GM23248 (cell line): ENCODE measurements around the gene PACS1. TPM values are rescaled to one million over a fixed set of nuclear protein-coding genes. Genes with fewer than 3 reads are reported as not detected.
"Not testable (repeated sequence)": the region's sequence is repeated elsewhere in the genome, so short reads cannot be mapped to it uniquely, and the experiment has no call there.

Experiments
- DNase-seq: peaks from one replicate; pipeline ENCODE4 v3.0.0-alpha.2; 2015
- H2AFZ ChIP-seq: fragments of 200-600 bp; sonication (generic); 2 replicates; pipeline ENCODE4 v1.6.1; 2016; ENCODE audit warnings: antibody characterized with exemption
- H3F3A ChIP-seq: fragments of 200-600 bp; sonication (generic); 2 replicates; pipeline ENCODE4 v1.6.1; 2016; ENCODE audit warnings: mild to moderate bottlenecking, antibody characterized with exemption, mixed run types; ENCODE audit not compliant: insufficient read depth
- H3K27ac ChIP-seq: fragments of 200-600 bp; sonication (generic); 2 replicates; pipeline ENCODE4 v1.5.1; 2016; ENCODE audit warnings: mild to moderate bottlenecking
- H3K27me3 ChIP-seq: fragments of 200-600 bp; sonication (generic); replicated peaks from 2 replicates; pipeline ENCODE4 v1.6.1; 2016; ENCODE audit warnings: mild to moderate bottlenecking; ENCODE audit not compliant: insufficient read depth
- H3K36me3 ChIP-seq: fragments of 200-600 bp; sonication (generic); 2 replicates; pipeline ENCODE4 v1.6.1; 2016; ENCODE audit warnings: low read depth, mild to moderate bottlenecking
- H3K4me1 ChIP-seq: fragments of 200-600 bp; sonication (generic); 2 replicates; pipeline ENCODE4 v1.6.1; 2016; ENCODE audit warnings: mild to moderate bottlenecking; ENCODE audit not compliant: insufficient read depth
- H3K4me2 ChIP-seq: fragments of 200-600 bp; sonication (generic); one replicate; pipeline ENCODE4 v1.6.1; 2016; ENCODE audit warnings: mild to moderate bottlenecking; ENCODE audit not compliant: unreplicated experiment
- H3K4me3 ChIP-seq: fragments of 200-600 bp; sonication (generic); 2 replicates; pipeline ENCODE4 v1.5.1; 2016; ENCODE audit warnings: mild to moderate bottlenecking
- H3K79me2 ChIP-seq: fragments of 200-600 bp; sonication (generic); 2 replicates; pipeline ENCODE4 v1.6.1; 2016; ENCODE audit warnings: mild to moderate bottlenecking; ENCODE audit not compliant: insufficient read depth
- H3K9ac ChIP-seq: fragments of 200-600 bp; sonication (generic); 2 replicates; pipeline ENCODE4 v1.6.1; 2016; ENCODE audit warnings: mild to moderate bottlenecking
- H3K9me2 ChIP-seq: fragments of 200-600 bp; sonication (generic); 2 replicates; pipeline ENCODE4 v1.6.1; 2016; ENCODE audit warnings: mixed run types, mild to moderate bottlenecking, moderate library complexity; ENCODE audit not compliant: insufficient read depth
- H3K9me3 ChIP-seq: fragments of 200-600 bp; sonication (generic); one replicate; pipeline ENCODE4 v1.6.1; 2017; ENCODE audit warnings: low read depth
- H4K20me1 ChIP-seq: fragments of 200-600 bp; sonication (generic); 2 replicates; pipeline ENCODE4 v1.6.0; 2016; ENCODE audit not compliant: insufficient read depth
- EZH2 ChIP-seq: fragments of 200-600 bp; sonication (generic); IDR thresholded peaks from 2 replicates; pipeline ENCODE4 v1.6.1; 2018; ENCODE audit warnings: antibody characterized with exemption, mild to moderate bottlenecking; ENCODE audit not compliant: insufficient read depth, poor library complexity, severe bottlenecking
- EZH2phosphoT487 ChIP-seq: fragments of 200-600 bp; sonication (generic); IDR thresholded peaks from 2 replicates; pipeline ENCODE4 v1.6.1; 2018; ENCODE audit warnings: antibody characterized with exemption, moderate library complexity, mild to moderate bottlenecking, low read depth; ENCODE audit not compliant: insufficient read depth
- WGBS, 2 experiments: methylation state at CpG; one replicate each; pipeline ENCODE4 v1.1.6; 2015 to 2017; ENCODE audit warnings: low lambda C conversion rate in 2 of 2, low coverage in 1 of 2; ENCODE audit errors: missing lambda C conversion rate in 2 of 2; 5-methylcytosine and 5-hydroxymethylcytosine counted together
- in situ Hi-C: fragments of 300-500 bp; cut with MboI; formaldehyde crosslinking; loops from 2 replicates; pipeline ENCODE4 v1.15.0; 2020
- polyA plus RNA-seq: library from polyadenylated mRNA; unstranded; fragments of >200 nt; fragmentation: Nextera tagmentation; extraction: Ambion mirVana; gene quantifications from 2 replicates; pipeline ENCODE4 v1.2.1, GENCODE V29; 2016
- total RNA-seq: library from RNA; depleted of rRNA; stranded (reverse); fragments of >200 nt; shearing (Covaris generic); gene quantifications from 2 replicates; pipeline ENCODE4 v1.2.3, GENCODE V29; 2014

PACS1 gene
- total and polyA plus RNA-seq, 2 experiments from 2014 or later, result 33.2 to 48.9 TPM

DNA sequence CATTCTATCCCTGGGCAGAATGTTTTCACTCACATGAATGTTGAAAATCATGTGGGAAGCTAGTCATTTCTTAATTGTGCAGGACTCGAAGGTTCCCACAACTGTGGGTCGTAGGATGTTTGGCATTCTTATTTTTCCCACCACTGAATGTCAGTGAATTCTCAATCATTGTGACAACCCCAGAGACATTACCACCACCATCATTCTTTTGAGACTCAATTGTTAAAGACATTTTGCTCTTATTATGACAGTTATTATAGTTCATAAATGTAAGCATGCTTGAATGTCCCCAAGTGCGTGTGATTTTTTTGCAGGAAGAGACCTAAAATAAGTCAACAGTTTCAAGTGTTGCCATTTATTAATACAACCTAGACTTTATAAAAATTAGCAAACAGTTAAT is 19.0 kb downstream of the PACS1 start:
- no peak overlapping the region for H3K27ac ChIP-seq
- H3K9me2 ChIP-seq, result no peaks in the 10 kb centered on the region
- peaks cover 17% of the 10 kb centered on the region for H3K4me1 ChIP-seq
- no peaks in the 10 kb centered on the region for H3K9me3 ChIP-seq
- peaks cover 82% of the 10 kb centered on the region for H3K79me2 ChIP-seq
- no peak overlapping the region for H3K4me2 ChIP-seq
- H3F3A ChIP-seq, result peaks cover 10% of the 10 kb centered on the region; the same call in 1 of the 2 replicates
- peaks cover 25% of the 10 kb centered on the region for H4K20me1 ChIP-seq
- no peak for DNase-seq
- 93 to 95% methylated on average over 3 of the region's 3 CpGs for WGBS, 2 experiments
- H3K36me3 ChIP-seq, result no peaks in the 10 kb centered on the region
- TF ChIP-seq EZH2 (no peak), EZH2phosphoT487 (no peak)
- in situ Hi-C loops, result no loop called here
- no peaks in the 10 kb centered on the region for H3K27me3 ChIP-seq
- no peak overlapping the region for H2AFZ ChIP-seq
- H3K9ac ChIP-seq, result no peak overlapping the region
- no peak overlapping the region for H3K4me3 ChIP-seq

DNA sequence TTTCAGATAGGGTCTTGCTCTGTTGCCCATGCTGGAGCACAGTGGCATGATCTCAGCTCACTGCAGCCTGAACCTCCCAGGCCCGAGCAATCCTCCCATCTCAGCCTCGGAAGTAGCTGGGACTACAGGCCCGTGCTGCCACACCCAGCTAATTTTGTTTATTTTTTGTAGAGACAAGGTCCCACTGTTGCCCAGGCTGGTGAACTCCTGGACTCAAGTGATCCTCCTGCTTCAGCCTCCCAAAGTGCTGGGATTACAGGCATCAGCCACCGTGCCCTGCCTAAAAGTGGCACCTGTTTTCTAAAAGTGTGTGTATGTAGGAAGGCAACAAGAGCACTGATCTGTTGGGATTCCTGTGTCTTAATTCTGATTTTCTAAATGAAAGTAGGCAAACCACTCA is 20.2 kb downstream of the PACS1 start:
- Histone ChIP-seq H3K36me3 (no peaks in the 10 kb centered on the region), H3F3A (peaks cover 5% of the 10 kb centered on the region; the same call in 1 of the 2 replicates), H2AFZ (no peak overlapping the region), H3K9me3 (no peaks in the 10 kb centered on the region), H3K27me3 (no peaks in the 10 kb centered on the region), H3K4me1 (peaks cover 5% of the 10 kb centered on the region), H3K4me2 (no peak overlapping the region), H3K4me3 (no peak overlapping the region), H3K9ac (no peak overlapping the region), H3K79me2 (peaks cover 71% of the 10 kb centered on the region), H3K9me2 (no peaks in the 10 kb centered on the region), H3K27ac (no peak overlapping the region), H4K20me1 (peaks cover 20% of the 10 kb centered on the region)
- 99 to 100% methylated on average over 4 of the region's 4 CpGs for WGBS, 2 experiments
- DNase-seq, result no peak
- TF ChIP-seq EZH2 (no peak), EZH2phosphoT487 (no peak)
- in situ Hi-C loops, result no loop called here

DNA sequence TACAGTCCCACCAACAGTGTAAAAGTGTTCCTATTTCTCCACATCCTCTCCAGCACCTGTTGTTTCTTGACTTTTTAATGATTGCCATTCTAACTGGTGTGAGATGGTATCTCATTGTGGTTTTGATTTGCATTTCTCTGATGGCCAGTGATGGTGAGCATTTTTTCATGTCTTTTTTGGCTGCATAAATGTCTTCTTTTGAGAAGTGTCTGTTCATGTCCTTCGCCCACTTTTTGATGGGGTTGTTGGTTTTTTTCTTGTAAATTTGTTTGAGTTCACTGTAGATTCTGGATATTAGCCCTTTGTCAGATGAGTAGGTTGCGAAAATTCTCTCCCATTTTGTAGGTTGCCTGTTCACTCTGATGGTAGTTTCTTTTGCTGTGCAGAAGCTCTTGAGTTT is 22.1 kb downstream of the PACS1 start:
- in situ Hi-C loops, H3K36me3 ChIP-seq, H3K9me3 ChIP-seq, H3K27ac ChIP-seq, H3K9ac ChIP-seq, H3K4me3 ChIP-seq, H3F3A ChIP-seq, DNase-seq, H2AFZ ChIP-seq, H3K27me3 ChIP-seq, H3K4me2 ChIP-seq, H3K4me1 ChIP-seq, H3K9me2 ChIP-seq: not testable (repeated sequence)
- peaks cover 16% of the 10 kb centered on the region for H4K20me1 ChIP-seq
- H3K79me2 ChIP-seq, result peaks cover 71% of the 10 kb centered on the region
- 93 to 100% methylated on average over 2 of the region's 2 CpGs for WGBS, 2 experiments

DNA sequence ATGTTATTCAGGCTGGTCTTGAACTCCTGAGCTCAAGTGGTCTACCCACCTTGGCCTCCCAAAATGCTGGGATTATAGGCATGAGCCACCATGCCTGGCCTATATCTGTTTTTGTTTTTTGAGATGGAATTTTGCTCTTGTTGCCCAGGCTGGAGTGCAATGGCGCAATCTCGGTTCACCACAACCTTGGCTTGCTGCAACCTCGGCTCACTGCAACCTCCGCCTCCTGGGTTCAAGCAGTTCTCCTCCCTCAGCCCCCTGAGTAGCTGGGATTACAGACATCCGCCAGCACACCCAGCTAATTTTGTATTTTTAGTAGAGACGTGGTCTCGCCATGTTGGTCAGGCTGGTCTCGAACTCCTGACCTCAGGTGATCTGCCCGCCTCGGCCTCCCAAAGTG is 29.7 kb downstream of the PACS1 start:
- H3K79me2 ChIP-seq, result peaks cover 96% of the 10 kb centered on the region
- H3K27ac ChIP-seq, in situ Hi-C loops, H3K36me3 ChIP-seq, H3K9ac ChIP-seq, H2AFZ ChIP-seq, H3K27me3 ChIP-seq, DNase-seq, H3K4me1 ChIP-seq, H3K9me2 ChIP-seq, H4K20me1 ChIP-seq, H3F3A ChIP-seq, H3K4me3 ChIP-seq, H3K9me3 ChIP-seq, H3K4me2 ChIP-seq: not testable (repeated sequence)
- 97 to 98% methylated on average over 10 of the region's 10 CpGs for WGBS, 2 experiments

DNA sequence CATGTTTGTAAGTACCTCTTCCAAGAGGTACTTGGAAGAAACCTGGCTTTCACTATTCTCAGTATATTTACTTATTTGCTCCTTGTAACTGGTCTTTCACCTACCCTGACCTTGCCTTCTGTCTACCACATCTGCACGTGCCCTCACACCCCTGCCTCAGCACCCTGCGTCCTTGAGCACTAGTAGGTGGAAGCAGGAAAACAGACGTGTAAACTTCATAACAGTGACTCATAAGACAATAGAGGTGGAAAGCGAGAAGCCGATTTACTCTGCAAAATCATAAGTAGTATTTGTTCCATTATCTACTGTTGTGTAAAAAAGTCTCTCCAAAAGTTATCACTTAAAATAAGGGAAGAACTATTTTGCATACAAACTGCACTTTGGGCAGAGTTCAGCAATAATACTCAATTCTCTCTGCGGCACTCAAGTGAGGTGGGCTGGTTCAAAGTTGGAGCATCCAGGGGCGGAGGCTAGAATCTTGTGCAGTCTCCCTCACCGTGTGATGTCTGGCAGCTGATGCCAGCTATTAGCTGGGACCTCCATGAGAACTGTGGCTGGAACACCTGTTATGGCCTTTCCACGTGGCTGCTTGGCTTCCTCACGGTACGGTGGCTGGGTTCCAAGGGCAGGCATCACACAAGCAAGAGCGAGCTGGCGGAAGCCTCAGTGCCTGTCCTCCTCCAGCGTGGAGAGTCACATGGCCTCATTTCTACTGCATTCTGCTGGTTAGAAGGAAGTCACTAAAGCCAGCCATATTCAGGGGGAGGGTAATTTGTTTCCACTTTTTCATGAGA is 30.4 kb downstream of the PACS1 start:
- Histone ChIP-seq H3K9me2 (no peaks in the 10 kb centered on the region), H3K4me1 (peaks cover 17% of the 10 kb centered on the region), H3K36me3 (no peaks in the 10 kb centered on the region), H3K79me2 (peaks cover 100% of the 10 kb centered on the region), H4K20me1 (0 out of 2 replicates have a peak, but pooled peaks cover 4% of the 10 kb centered on the region), H3K4me2 (no peak overlapping the region), H2AFZ (no peak overlapping the region), H3K27me3 (no peaks in the 10 kb centered on the region), H3K9ac (no peak overlapping the region), H3K9me3 (no peaks in the 10 kb centered on the region), H3K4me3 (no peak overlapping the region), H3F3A (peaks cover 2% of the 10 kb centered on the region), H3K27ac (no peak overlapping the region)
- no peak for TF ChIP-seq EZH2phosphoT487
- no peak for TF ChIP-seq EZH2
- 71 to 74% methylated on average over 14 of the region's 14 CpGs for WGBS, 2 experiments
- no peak for DNase-seq
- in situ Hi-C loops, result no loop called here
